ENCODE data around the gene RDH14.

DNA sequence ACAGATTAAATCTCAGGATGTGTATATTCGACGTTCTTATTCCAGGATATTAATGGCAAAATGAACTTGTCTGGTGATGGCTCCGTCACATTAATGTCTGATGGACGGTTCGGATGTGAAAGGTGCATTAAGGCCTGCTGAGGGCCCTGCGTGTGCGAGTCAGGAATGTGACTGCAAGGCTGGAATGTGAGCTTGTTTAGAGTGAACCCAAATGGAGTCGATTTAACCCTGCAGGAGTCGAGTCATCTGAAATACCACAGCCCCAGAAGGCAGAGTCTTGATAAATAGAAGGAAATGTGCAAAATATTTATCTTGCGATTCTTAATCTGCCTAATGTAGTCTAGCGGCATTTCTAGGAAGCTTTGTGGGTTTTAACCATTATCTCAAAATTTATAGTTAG lies 44.3 kb downstream of the RDH14 start:
- TF ChIP-seq ZNF274 (IDR thresholded peaks at IDR 0.05; ENCODE audit: low read depth, low read length) (no peak), SUZ12 (IDR thresholded peaks at IDR 0.05; ENCODE audit: extremely low read depth, insufficient read depth, insufficient read length) (no peak), YY1 (IDR thresholded peaks at IDR 0.05; ENCODE audit: insufficient read depth, insufficient read length) (no peak)
